ENCODE measurements around the gene ZDHHC8.

DNA sequence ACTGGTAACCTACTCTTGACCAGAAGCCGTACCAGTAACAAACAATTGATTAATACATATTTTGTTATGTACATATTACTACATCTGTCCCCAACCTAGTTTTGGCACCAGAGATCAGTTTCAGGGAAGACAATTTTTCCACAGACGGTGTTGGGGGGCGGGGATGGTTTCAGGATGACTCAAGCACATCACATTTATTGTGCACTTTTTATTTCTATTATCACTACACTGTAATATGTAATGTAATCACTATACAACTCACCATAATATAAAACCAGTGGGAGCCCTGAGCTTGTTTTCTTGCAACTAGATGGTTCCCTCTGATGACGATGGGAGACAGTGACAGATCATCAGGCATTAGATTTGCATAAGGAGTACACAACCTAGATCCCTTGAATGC lies 36.1 kb upstream of the ZDHHC8 start:
- TF ChIP-seq, protein P1, sequence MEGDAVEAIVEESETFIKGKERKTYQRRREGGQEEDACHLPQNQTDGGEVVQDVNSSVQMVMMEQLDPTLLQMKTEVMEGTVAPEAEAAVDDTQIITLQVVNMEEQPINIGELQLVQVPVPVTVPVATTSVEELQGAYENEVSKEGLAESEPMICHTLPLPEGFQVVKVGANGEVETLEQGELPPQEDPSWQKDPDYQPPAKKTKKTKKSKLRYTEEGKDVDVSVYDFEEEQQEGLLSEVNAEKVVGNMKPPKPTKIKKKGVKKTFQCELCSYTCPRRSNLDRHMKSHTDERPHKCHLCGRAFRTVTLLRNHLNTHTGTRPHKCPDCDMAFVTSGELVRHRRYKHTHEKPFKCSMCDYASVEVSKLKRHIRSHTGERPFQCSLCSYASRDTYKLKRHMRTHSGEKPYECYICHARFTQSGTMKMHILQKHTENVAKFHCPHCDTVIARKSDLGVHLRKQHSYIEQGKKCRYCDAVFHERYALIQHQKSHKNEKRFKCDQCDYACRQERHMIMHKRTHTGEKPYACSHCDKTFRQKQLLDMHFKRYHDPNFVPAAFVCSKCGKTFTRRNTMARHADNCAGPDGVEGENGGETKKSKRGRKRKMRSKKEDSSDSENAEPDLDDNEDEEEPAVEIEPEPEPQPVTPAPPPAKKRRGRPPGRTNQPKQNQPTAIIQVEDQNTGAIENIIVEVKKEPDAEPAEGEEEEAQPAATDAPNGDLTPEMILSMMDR (IDR thresholded peaks at IDR 0.05; ENCODE audit: low read depth, low read length) = no peak
- TF ChIP-seq, protein P2, sequence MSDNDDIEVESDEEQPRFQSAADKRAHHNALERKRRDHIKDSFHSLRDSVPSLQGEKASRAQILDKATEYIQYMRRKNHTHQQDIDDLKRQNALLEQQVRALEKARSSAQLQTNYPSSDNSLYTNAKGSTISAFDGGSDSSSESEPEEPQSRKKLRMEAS (IDR thresholded peaks at IDR 0.05; ENCODE audit: low read depth, low read length) = no peak
- no peak for TF ChIP-seq POLR2A (IDR thresholded peaks at IDR 0.05; ENCODE audit: extremely low read depth, insufficient read length)
